ENCODE results near the gene ERN2. TPM values are rescaled to one million over a fixed set of nuclear protein-coding genes. Genes with fewer than 3 reads are reported as not detected.

Gene ERN2
- total and polyA plus RNA-seq, 2 of the 13 experiments (the other 11 are each of a cell fraction or from before 2014, with no cell fraction given), result 2.2 to 3.5 TPM

- TF ChIP-seq, protein P1, sequence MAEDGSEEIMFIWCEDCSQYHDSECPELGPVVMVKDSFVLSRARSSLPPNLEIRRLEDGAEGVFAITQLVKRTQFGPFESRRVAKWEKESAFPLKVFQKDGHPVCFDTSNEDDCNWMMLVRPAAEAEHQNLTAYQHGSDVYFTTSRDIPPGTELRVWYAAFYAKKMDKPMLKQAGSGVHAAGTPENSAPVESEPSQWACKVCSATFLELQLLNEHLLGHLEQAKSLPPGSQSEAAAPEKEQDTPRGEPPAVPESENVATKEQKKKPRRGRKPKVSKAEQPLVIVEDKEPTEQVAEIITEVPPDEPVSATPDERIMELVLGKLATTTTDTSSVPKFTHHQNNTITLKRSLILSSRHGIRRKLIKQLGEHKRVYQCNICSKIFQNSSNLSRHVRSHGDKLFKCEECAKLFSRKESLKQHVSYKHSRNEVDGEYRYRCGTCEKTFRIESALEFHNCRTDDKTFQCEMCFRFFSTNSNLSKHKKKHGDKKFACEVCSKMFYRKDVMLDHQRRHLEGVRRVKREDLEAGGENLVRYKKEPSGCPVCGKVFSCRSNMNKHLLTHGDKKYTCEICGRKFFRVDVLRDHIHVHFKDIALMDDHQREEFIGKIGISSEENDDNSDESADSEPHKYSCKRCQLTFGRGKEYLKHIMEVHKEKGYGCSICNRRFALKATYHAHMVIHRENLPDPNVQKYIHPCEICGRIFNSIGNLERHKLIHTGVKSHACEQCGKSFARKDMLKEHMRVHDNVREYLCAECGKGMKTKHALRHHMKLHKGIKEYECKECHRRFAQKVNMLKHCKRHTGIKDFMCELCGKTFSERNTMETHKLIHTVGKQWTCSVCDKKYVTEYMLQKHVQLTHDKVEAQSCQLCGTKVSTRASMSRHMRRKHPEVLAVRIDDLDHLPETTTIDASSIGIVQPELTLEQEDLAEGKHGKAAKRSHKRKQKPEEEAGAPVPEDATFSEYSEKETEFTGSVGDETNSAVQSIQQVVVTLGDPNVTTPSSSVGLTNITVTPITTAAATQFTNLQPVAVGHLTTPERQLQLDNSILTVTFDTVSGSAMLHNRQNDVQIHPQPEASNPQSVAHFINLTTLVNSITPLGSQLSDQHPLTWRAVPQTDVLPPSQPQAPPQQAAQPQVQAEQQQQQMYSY (CRISPR knock-in tag; IDR thresholded peaks at IDR 0.05), result peak; percentile 85; the same call in 1 of the 2 replicates
- TF ChIP-seq, protein P2, sequence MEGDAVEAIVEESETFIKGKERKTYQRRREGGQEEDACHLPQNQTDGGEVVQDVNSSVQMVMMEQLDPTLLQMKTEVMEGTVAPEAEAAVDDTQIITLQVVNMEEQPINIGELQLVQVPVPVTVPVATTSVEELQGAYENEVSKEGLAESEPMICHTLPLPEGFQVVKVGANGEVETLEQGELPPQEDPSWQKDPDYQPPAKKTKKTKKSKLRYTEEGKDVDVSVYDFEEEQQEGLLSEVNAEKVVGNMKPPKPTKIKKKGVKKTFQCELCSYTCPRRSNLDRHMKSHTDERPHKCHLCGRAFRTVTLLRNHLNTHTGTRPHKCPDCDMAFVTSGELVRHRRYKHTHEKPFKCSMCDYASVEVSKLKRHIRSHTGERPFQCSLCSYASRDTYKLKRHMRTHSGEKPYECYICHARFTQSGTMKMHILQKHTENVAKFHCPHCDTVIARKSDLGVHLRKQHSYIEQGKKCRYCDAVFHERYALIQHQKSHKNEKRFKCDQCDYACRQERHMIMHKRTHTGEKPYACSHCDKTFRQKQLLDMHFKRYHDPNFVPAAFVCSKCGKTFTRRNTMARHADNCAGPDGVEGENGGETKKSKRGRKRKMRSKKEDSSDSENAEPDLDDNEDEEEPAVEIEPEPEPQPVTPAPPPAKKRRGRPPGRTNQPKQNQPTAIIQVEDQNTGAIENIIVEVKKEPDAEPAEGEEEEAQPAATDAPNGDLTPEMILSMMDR (CRISPR knock-in tag; IDR thresholded peaks at IDR 0.05), result peak; percentile 31
- TF ChIP-seq ZNF547 (CRISPR knock-in tag; IDR thresholded peaks at IDR 0.05) (peak; percentile 98), ZNF652 (CRISPR knock-in tag; IDR thresholded peaks at IDR 0.05; ENCODE audit: borderline replicate concordance, low read depth) (no peak), ZNF878 (CRISPR knock-in tag; IDR thresholded peaks at IDR 0.05) (peak; percentile 96), ATF7-NPFF (CRISPR knock-in tag; IDR thresholded peaks at IDR 0.05; ENCODE audit: low read depth) (peak; percentile 93), ZNF280D (CRISPR knock-in tag; IDR thresholded peaks at IDR 0.05) (peak; percentile 94; the same call in 1 of the 2 replicates), IKZF1 (IDR thresholded peaks at IDR 0.05) (no peak), YEATS4 (CRISPR knock-in tag; IDR thresholded peaks at IDR 0.05; ENCODE audit: borderline replicate concordance) (peak; percentile 98), KLF13 (CRISPR knock-in tag; IDR thresholded peaks at IDR 0.05) (no peak; the same call in 1 of the 2 replicates), JUN (CRISPR knock-in tag; IDR thresholded peaks at IDR 0.05) (0 out of 2 replicates have a peak, but pooled peaks have one; percentile 43), ZNF350 (CRISPR knock-in tag; IDR thresholded peaks at IDR 0.05; ENCODE audit: borderline replicate concordance, low read depth) (peak; percentile 99)
- TF ChIP-seq, protein P3, sequence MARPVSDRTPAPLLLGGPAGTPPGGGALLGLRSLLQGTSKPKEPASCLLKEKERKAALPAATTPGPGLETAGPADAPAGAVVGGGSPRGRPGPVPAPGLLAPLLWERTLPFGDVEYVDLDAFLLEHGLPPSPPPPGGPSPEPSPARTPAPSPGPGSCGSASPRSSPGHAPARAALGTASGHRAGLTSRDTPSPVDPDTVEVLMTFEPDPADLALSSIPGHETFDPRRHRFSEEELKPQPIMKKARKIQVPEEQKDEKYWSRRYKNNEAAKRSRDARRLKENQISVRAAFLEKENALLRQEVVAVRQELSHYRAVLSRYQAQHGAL (CRISPR knock-in tag; IDR thresholded peaks at IDR 0.05; ENCODE audit: not compliant biosample characterization), result peak; percentile 99
- TF ChIP-seq, protein P4, sequence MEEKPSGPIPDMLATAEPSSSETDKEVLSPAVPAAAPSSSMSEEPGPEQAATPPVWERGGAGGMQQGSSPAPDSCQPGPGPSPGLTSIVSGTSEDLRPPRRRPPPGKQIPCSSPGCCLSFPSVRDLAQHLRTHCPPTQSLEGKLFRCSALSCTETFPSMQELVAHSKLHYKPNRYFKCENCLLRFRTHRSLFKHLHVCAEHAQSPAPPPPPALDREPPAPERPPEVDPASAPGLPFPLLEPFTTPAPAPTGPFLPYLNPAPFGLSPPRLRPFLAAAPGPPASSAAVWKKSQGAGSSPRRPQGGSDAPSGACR (CRISPR knock-in tag; IDR thresholded peaks at IDR 0.05), result peak; percentile 51; the same call in 1 of the 2 replicates
- TF ChIP-seq, protein P5, sequence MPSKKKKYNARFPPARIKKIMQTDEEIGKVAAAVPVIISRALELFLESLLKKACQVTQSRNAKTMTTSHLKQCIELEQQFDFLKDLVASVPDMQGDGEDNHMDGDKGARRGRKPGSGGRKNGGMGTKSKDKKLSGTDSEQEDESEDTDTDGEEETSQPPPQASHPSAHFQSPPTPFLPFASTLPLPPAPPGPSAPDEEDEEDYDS (CRISPR knock-in tag; IDR thresholded peaks at IDR 0.05), result peak; percentile 86
These were observed 71.9 kb downstream of the ERN2 start, which contains the start of the genes DCTN5 and PALB2 (continued) for GRCh38 chr16:23640931-23641765.

All from HepG2 (cell line).